HG03521 (cell line): ENCODE data around the gene CAPN6.

Experiments used
- ATAC-seq: cut with Tn5 transposase; IDR thresholded peaks from one replicate; pipeline ENCODE4 v1.9.1; 2021; ENCODE audit warnings: mild to moderate bottlenecking, moderate library complexity; ENCODE audit not compliant: unreplicated experiment

CAPN6 gene, protein sequence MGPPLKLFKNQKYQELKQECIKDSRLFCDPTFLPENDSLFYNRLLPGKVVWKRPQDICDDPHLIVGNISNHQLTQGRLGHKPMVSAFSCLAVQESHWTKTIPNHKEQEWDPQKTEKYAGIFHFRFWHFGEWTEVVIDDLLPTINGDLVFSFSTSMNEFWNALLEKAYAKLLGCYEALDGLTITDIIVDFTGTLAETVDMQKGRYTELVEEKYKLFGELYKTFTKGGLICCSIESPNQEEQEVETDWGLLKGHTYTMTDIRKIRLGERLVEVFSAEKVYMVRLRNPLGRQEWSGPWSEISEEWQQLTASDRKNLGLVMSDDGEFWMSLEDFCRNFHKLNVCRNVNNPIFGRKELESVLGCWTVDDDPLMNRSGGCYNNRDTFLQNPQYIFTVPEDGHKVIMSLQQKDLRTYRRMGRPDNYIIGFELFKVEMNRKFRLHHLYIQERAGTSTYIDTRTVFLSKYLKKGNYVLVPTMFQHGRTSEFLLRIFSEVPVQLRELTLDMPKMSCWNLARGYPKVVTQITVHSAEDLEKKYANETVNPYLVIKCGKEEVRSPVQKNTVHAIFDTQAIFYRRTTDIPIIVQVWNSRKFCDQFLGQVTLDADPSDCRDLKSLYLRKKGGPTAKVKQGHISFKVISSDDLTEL

DNA sequence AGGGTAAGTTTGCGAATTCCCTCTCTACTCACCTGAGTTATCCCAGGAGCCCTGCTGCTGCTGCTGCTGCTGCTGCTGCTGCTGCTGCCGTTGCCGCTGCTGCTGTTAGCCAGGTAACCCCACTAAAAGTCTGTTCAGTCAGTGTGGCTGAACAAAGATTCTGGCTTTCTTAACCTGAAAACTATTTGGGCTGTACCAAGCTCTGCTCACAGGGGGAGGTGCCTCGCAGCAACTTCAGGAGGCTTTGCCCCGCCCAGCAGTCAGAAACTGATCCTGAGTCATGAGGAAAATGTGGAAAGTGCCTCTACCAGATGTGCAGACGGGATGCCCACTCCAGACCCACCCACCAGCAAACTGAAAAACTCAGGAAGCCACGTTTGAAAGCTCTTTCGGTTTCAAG, at the start of gene CAPN6:
TSS of gene CAPN6 (minus strand) at position 145 of the 400 bp plus-strand sequence. CDS start 6,547 bp downstream, outside the sequence.
- no peak for ATAC-seq

DNA sequence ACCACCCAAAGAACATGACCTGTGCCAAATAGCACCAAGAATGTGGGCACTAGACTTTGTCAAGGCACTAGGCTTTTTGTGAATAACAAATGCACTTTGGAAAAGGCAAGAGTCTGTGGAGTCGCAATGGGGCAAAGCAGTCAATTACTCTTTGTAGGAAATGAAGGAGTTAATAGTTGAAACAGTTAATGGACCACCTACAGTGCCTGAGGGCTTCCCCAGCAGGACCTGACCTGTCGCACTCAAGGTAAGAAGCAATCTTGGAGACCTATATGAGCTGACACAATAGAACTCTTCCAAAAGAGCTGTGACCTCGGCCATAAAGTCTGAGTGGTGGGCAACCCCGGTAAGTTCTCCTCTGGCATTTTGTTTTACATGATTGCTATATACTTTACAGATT, 49.2 kb upstream of the CAPN6 start:
- ATAC-seq: no peak

DNA sequence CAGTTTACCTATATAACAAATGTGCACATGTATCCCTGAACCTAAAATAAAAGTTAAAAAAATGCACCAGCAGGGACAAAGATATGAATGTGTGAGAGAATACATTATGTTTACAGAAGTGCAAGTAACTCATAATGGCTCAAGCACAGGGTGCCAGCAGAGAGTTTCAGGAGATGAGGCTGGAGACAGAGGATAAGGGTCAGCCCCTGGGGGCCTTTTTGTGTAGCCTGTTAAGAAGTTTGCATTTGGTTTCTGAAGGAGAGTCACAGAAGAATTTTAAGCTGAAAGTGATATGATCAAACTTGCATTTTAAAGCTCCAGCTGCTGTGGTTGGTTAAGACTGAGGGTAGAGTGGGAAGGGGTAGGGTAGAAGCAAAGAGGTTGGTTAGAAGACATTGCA, 48.6 kb upstream of the CAPN6 start:
- ATAC-seq: no peak

DNA sequence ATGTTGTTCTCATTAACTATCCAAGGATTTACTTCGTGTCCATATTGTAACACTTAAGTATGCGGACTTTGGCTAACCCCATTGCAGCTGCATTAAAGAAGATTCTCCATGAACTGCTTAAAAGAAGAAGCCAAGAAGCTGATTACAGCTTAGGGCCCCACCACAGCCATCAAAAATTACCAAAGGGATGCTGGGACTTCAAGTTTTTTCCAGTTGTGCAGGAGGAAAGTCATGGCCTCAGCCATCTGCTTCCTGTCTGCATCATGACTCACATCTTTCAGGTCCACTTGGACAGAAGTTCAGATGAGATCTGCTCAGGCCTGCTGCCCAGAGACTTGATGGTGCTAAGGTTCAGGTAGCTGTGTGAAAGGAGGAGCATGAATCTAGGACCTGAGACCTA, 38.8 kb upstream of the CAPN6 start:
- ATAC-seq: no peak

DNA sequence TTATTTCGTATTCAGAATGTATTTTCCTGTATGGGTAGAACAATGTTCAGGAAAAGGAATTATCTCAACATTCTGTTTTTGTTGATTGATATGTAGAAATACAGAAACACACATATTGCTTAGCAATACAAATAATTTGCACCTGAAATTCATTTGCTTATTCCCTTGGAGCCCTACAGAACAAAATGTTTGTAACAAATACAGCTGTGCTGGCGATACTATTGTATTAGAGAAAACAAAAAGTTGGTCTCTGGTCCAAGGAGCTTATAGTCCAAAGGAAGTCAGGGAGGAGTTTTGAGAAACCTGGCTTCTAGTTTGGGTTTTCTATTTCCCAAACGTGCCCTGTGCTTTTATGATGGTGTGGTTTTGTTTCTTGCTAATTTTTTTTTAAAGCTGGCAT, 37.8 kb upstream of the CAPN6 start:
- no peak for ATAC-seq

DNA sequence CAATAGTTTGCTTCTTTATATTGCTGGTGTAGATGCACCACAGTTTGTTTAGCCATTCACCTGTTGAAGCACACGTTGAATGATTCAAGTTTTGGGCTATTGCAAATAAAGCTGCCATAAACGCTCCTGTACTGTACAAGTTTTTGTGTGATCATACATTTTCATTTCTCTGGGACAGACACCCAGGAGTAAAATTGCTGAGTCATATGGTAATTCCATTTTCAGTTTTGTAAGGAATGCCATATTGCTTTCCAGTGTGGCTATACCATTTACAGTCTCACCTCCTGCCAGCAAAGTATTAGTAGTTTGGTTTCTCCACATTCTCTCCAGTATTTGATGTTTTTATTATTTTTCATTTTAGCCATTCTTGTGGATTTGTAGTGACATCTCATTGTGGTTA, 32.0 kb upstream of the CAPN6 start:
- no peak for ATAC-seq

DNA sequence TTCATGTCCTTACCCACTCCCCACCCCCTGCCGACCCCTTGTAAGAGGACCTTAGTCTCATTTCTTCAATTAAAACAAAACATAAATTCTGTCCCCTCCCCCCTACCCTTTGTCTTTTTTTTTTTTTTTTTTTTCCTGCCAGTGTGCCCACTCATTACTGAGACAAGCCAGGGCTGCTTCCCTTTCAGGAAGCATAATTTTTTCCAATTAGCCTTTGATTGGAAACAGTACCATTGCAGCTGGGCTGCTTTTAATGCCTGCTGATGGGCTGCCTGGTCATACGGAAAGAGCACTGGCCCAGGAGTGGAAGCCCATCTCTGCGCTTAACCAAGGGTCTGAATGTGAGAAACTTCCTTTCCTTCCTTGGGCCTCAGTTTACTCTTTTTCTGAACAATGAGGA, 18.6 kb upstream of the CAPN6 start:
- ATAC-seq: no peak

DNA sequence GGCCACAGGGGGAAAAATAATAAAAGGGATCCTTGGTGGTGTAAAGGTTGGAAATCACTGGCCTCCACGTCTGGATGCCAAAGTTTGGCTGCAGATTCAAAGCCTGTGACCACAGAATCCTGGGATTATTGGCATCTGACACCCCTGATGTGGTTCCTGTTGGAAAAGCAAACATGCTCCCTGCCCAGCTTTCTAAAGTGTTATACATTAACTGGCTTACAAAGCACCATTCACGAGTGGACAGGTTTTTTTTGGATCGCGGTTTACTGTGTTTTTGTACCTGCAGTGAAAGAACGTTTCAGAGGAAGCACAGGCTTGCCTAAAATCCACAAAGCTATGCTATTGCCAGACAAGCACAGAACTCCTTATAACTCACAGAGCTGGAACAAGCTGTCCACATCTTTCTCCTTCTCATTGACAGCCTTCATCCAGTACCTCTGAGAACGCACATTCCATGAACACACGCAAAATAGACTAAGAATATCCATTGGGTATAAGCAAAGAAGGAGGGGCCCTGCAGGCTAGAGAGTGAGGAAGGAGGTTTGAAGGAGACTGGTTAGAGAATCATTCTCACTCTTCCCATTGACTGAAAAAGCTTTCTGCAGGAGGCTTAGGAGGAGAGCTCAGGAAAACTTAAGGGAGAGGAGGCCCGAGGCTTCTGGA, 14.5 kb upstream of the CAPN6 start:
- ATAC-seq: no peak

DNA sequence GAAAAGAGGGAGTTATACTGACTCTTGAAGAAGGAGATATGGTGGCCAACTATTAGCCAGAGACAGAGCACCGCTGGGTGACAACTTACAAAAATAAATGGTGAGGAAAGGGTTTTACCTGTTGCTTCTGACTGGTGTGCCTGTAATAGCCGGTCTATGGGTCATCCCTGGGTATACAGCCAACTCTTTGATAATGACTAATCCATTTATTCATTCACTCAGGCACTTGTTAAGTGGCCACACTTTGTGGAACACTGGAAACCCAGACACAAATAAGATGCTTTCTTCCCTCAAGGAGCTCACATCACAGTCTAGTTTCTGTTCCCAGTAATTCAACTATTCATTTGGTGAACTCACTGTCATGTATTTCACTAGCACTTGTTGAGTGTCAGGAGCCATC, 13.2 kb upstream of the CAPN6 start:
- ATAC-seq: no peak

DNA sequence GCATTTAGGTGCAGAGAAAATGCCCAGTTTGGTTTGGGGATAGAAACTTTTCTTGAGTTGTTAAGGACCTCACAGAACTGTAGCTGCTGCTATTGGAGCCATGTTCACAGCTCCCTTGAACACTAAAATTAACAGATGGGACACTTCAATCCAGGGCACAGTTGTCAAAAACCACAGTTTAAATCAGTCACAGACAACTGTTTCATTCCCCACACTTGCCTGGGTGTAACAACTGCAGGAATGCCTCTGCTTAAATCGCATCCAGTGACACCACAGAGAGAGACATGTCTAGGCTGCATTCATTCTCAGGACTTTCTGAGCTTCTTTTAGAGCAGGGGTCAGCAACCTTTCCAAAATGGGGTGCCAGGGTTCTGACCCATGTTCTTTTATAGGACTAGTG, 12.7 kb upstream of the CAPN6 start:
- ATAC-seq: no peak

DNA sequence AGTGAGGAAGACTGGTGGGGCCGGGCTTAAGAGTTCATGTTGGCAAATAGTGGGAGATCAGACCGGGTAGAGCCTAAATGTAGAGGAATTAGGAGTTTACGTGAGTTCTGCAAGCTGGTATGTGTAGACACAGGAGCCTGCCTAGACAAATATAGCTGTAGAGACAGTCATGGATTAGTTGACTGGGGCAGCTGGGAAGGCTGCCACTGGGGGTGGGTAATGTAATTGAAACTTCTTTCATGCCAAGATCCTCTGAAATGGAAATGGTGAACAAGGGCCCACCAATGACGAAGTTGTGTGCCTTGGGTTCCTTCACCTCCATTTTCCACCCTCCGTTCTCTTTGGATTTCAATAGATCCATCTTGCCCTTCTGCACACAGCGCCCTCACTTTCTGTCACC, 11.9 kb upstream of the CAPN6 start:
- ATAC-seq: no peak

DNA sequence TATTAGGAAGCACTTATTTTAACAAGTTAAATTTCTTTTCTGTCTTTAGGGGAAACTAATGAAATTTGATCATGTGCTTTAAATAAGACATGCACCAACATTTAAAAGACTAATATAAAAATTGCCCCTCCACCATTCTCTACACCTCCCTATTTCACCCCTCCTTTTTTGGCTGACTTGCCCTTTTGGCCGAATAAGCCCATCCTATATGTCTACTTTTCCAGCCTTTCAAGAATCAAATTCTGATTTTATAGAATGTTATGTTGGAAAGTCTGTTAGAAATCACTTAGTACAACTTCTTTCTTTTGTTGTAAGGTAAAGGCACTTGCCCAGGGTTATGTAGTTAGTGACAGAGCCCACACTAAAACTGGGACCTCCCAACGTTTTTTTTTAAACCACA, 1.8 kb downstream of the CAPN6 start:
- ATAC-seq: no peak

DNA sequence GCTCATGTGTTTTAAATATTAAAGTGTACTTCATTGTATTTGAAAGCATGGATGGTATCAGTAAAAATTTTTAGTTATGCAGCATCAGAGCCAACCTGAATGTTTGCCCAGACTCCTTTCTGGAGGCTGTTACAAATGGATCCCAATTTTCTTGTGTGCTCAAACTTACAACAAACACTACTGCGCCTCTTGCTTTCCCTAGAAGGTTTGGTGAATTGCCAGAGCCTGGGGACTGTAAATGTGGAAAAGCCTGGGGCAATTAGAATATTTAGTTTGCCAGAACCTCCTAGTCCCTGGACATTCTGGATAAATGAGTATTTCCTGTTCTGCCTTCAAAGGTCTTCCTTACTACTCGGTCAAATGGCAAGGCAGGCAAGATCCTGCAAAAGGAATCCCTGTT, 4.8 kb downstream of the CAPN6 start:
- no peak for ATAC-seq

DNA sequence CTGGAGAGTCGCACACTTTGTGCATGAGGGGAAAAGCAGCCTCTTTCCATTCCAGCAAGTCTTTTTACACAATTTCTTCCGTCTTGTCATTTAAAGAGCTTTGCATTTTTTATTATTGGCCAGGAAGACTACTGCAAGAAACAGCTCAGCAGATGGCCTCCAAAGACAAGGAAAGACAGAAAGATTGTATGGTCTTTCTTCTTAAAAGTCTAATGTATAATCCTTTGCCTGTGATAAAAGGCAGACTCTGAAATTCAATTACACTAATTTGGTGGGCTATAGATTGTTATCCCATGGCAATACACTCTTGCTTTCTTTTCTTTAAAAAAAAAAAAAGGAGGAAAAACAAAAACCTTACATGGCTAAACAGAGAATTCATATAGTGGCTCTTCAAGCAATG, 5.9 kb downstream of the CAPN6 start:
- no peak for ATAC-seq

DNA sequence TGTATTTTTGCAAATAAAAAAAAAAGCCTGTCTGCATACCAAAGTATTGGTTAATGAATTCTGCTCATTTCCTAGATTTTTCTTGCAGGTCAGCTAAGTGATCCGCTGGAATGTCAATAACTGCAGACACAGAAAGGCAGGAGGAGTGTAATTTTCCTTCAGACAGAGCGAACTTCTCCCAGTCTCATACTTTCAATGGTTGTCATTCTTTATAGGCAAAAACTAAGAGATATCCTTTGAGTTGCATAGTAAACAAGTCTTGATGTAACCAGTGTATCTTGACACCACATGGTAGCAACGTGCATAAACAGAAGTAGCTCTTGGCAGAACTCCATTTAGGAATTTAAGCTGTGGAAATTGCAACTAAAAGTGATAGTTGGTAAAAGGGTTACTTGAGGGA, 8.2 kb downstream of the CAPN6 start:
- no peak for ATAC-seq

DNA sequence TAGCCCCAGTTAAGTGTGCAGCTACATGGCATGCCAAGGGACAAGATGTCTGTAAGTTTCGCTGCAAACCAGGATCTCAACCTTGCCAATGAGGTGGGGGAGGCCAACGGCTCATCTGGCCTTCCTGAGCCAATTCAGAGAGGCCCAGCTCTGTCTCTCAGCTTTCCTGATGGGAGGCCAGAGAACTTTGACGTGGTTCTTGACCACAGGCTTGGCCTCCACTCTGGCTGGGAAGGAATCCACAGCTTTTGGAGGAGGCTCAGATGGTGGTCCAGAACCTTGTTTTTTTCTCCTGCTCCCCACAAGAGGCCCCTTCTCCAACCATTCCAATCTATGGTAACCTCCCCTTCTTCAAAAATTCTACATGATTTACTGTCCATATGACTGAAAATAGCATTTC, 9.8 kb downstream of the CAPN6 start:
- no peak for ATAC-seq

DNA sequence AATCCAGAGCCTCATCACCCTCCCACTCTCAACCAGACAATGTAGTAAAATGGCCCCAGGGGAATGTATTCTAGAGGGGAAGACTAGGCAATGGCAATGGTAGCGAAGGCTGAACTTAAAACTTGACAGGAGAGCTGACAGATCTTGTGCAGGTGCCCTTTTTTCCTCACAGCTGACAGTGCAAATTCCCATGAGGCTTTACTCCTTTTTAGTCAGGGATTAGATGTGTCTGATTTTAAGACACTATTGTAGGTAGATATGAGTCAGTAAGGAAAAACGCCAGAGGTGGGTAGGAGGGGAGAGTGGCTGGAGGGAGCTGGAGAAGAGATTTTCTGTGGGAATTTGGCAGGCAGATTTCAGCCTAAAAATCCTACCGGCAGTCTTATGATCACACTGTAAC, 10.7 kb downstream of the CAPN6 start:
- no peak for ATAC-seq

DNA sequence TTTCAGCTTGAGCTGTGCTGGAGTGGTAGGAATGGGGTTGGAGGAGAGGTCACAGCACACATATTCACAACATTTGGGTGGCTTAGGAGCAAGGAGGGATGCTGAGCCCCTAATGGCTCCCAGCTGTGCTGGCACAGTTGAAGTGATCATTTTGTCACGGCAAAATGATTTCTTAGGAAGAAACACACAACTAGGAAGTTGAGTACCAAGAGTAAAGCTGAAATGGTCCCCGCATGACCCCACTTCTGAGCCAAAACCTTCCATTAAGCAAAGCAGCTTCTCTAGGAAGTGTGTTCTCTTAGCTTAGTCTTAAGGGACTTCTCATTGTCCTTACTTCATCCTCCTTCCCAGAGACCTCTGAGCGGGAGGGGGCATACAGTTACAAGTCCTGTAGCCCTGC, 12.6 kb downstream of the CAPN6 start:
- ATAC-seq: no peak

DNA sequence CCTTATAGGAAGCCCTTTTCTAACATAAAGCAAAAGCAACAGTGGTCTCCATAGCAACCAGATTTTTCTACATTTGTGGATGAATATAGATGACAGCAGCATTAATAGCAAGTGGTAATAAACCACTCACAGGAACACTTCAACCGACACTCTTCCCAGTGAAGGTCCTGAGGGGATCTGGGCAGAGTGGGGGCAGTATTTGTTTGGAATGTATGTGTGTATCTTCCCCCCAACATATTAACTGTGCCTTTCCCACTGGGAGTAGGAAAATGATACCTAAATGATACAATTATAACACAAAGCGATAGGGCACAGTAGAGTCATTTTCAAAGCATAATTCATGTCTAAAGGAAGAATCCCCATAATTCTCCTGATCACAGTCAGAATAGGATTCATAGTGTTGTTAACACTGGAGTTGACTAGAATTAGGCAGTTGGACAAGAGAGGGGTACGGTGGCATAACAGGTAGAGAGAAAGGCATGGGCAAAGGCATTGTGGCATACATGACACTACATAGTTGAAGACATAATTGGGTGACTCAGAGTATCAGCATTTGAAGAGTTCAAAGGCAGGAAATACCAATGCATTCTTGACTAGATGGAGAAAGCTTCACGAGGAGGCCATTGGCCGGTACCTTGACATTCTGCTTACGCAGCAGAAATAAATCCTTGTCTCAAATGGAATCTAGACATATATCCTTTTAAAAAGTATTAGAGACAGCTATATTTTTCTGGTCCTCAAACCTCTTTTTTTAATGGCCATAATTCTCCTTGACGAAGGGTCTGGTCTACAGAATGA, 15.2 kb downstream of the CAPN6 start:
- ATAC-seq: no peak

DNA sequence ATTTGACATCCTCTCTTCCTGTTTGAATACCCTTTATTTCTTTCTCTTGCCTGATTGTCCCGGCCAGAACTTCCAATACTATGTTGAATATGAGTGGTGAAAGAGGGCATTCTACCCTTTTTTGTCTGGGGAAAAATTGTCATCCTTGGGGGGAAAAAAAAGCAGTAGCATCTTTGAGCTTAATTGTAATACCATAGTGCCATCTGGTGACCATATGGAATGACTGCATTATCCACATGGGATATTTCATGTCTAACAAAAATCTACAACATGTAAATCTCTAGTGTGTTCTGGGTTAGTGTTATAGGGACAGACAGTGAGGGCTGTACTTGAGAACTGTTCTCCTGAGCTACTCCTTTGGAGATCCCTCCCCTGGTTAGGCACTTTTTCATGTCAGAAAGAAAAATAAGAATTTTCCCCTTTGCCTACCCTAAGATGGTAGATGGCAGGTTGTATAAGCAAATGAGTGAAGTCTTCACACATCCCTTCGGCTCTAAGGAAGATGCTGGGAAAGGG, 26.0 kb downstream of the CAPN6 start:
- no peak for ATAC-seq

DNA sequence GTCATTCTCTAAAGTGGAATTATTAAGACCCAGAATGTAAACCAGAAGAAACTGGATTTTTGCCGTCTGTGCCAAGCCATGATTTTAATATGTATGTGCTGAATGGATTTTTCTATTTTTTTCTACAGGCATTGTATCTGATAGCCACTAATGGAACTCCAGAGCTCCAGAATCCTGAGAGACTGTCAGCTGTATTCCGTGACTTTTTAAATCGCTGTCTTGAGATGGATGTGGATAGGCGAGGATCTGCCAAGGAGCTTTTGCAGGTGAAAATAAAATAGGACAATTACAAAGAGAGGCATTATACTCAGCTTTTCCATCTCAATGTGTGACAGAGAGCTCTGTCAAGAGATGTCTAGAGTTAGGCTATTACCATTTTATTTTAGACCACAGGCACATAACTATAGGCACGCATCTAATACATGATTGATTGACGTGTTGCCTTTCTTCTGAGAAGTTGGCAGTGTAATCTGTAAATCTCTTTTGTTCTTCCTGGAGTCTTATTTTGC, 53.9 kb downstream of the CAPN6 start:
- no peak for ATAC-seq
